ENCODE results near the gene PRKCE.

- TF ChIP-seq GATA2 (IDR thresholded peaks at IDR 0.05; ENCODE audit: low read depth, low read length) (no peak), GATA3 (IDR thresholded peaks at IDR 0.05; ENCODE audit: low read depth, low read length) (no peak)
Measured at GRCh38 chr2:45923701-45924100, 272.2 kb downstream of the PRKCE start.
